Heart right ventricle (tissue), 16 donors: Measurements from ENCODE around the gene RANBP3L. TPM values are rescaled to one million over a fixed set of nuclear protein-coding genes. Genes with fewer than 3 reads are reported as not detected.

Experiments
- ATAC-seq, 8 donors: fragments of 200-7000 bp; cut with Tn5 transposase; one replicate each; pipeline ENCODE4 v1.9.1; 2020; ENCODE audit warnings: mild to moderate bottlenecking in 8 of 8, moderate library complexity in 8 of 8, moderate number of reproducible peaks in 1 of 8
- DNase-seq, 2 donors: peaks; one replicate each; pipeline ENCODE4 v3.0.0-alpha.2; 2020
- H3K27ac ChIP-seq, 10 donors: fragments of 200-600 bp; sonication (generic) in 2 of 10; one replicate each; pipeline versions ENCODE4 v1.5.0 to v1.8.0; 2020 to 2022; ENCODE audit warnings: mild to moderate bottlenecking in 3 of 10
- H3K27me3 ChIP-seq, 7 donors: fragments of 200-600 bp; one replicate each; pipeline ENCODE4 v1.8.0; 2021 to 2022; ENCODE audit warnings: mild to moderate bottlenecking in 2 of 7
- H3K36me3 ChIP-seq, 9 donors: fragments of 200-600 bp; sonication (generic) in 1 of 9; one replicate each; pipeline versions ENCODE4 v1.5.0 to v1.8.0; 2020 to 2022; ENCODE audit warnings: mild to moderate bottlenecking in 2 of 9
- H3K4me1 ChIP-seq, 9 donors: fragments of 200-600 bp; sonication (generic) in 1 of 9; one replicate each; pipeline versions ENCODE4 v1.5.0 to v1.8.0; 2020 to 2022; ENCODE audit warnings: mild to moderate bottlenecking in 4 of 9
- H3K4me3 ChIP-seq, 10 donors: fragments of 200-600 bp; sonication (generic) in 2 of 10; one replicate each; pipeline versions ENCODE4 v1.5.0 to v1.8.0; 2020 to 2022; ENCODE audit warnings: mild to moderate bottlenecking in 7 of 10, moderate library complexity in 2 of 10
- H3K9me3 ChIP-seq, 11 donors: fragments of 200-600 bp in 10 of 11; sonication (generic) in 2 of 11; one replicate each; pipeline versions ENCODE4 v1.5.0 to v1.8.0; 2013 to 2022; ENCODE audit warnings: mild to moderate bottlenecking in 2 of 11, control low read depth in 1 of 11, moderate library complexity in 1 of 11
- CTCF ChIP-seq, 9 donors: fragments of 200-600 bp; sonication (generic) in 2 of 9; IDR thresholded peaks; one replicate each; pipeline versions ENCODE4 v1.5.0 to v1.8.0; 2021 to 2022; ENCODE audit warnings: antibody characterized with exemption in 9 of 9, mild to moderate bottlenecking in 5 of 9, moderate library complexity in 1 of 9
- WGBS, 2 donors: extraction: QIAGEN DNeasy Blood & Tissue Kit; methylation state at CpG; one replicate each; pipeline ENCODE4 v1.1.7; 2013; ENCODE audit warnings: inconsistent platforms in 1 of 2; 5-methylcytosine and 5-hydroxymethylcytosine counted together
- intact Hi-C, 10 donors: fragments of 100-400 bp; cut with DNase I; formaldehyde crosslinking; loops; one replicate each; pipeline versions ENCODE4 v1.11.1 to v1.14.2; 2022
- polyA plus RNA-seq, 2 donors: library from polyadenylated mRNA; stranded (reverse); fragments of 200-250 nt; gene quantifications; one replicate each; pipeline ENCODE4 v1.2.3, GENCODE V29; 2013
- total RNA-seq, 10 donors: library from RNA; stranded (reverse); fragmentation: NEBNext Ultra II Directional in 3 of 10; extraction: Animal tissue kit (Norgen Biotek cat#: 25700) in 3 of 10; gene quantifications; one replicate each; pipeline versions ENCODE4 v1.2.1 to v1.2.4, GENCODE V29; 2021 to 2023
- donor health status: Arrhythmogenic right ventricular cardiomyopathy.
- donor health status: ischemic (EF 13 %, LVEDD 7.1; RV severe dilation, severe dysfunction).
- donor health status: healthy with polysubstance abuse.
- donor health status: DM: no; HTN: yes; CAD: no.
- donor health status: DM: no; HTN: no; CAD: no.
- donor health status: ischemic (EF 25% LVEDD 6.9; RV normal size, moderate dysfunction).
- donor health status: ischemic (EF 25% LVEDD 5.7; RV mildly dilated, moderate dysfunction).
- donor health status: healthy.
- donor health status: DM: yes; HTN: yes; CAD: no.
- donor health status: Ischemic cardiomyopathy.
- donor health status: ischemic (EF 35%, LVEDD 5.7; RV mildly dilated, moderate dysfunction).
- donor health status: nonischemic (EF 11% LVEDD 7.7; RV severe dilation, severe dysfunction).
- donor health status: DM: yes; HTN: yes; CAD: no.
- donor health status: PGD.
- donor health status: ischemic (EF 29% LVEDD 5.4; RV normal size, mild dysfunction).
- donor health status: nonischemic (EF 23%, LVEDD 6.1; RV moderate dilation, normal function).

The RANBP3L gene
- total and polyA plus RNA-seq, 12 donors: 0.09 to 0.92 (median 0.49) TPM; not detected in 1

GRCh38 chr5:36217567-36217966 lies 84.1 kb downstream of the RANBP3L start:
- Histone ChIP-seq H3K27me3 (no peaks in the 10 kb centered on the region), H3K4me3 (no peak overlapping the region), H3K27ac (no peak overlapping the region), H3K9me3 (no peaks in the 10 kb centered on the region), H3K36me3 (peaks cover 0 to 98% (median 10%) of the 10 kb centered on the region in 9 donors), H3K4me1 (no peaks in the 10 kb centered on the region)
- WGBS, 2 donors: 89 to 90% methylated on average over 1 of the region's 1 CpG
- ATAC-seq (no peak), DNase-seq (no peak)
- intact Hi-C loops: no loop called here
- TF ChIP-seq CTCF (IDR thresholded peaks at IDR 0.05): no peak

GRCh38 chr5:36215910-36216309 lies 85.8 kb downstream of the RANBP3L start:
- H3K27ac ChIP-seq: no peak overlapping the region
- intact Hi-C loops: no loop called here
- WGBS, 2 donors: 54 to 56% methylated on average over 2 of the region's 2 CpGs
- no peak overlapping the region for H3K4me3 ChIP-seq
- H3K4me1 ChIP-seq: no peaks in the 10 kb centered on the region
- no peak for ATAC-seq
- no peaks in the 10 kb centered on the region for H3K9me3 ChIP-seq
- no peaks in the 10 kb centered on the region for H3K27me3 ChIP-seq
- H3K36me3 ChIP-seq: peaks cover 0 to 98% (median 8%) of the 10 kb centered on the region in 9 donors
- TF ChIP-seq CTCF (IDR thresholded peaks at IDR 0.05): no peak
- no peak for DNase-seq

GRCh38 chr5:36214436-36214835 lies 87.3 kb downstream of the RANBP3L start:
- ATAC-seq (no peak), DNase-seq (no peak)
- H3K27me3 ChIP-seq: no peaks in the 10 kb centered on the region
- peaks cover 0 to 97% (median 5%) of the 10 kb centered on the region in 9 donors for H3K36me3 ChIP-seq
- no peak overlapping the region for H3K4me3 ChIP-seq
- no peaks in the 10 kb centered on the region for H3K9me3 ChIP-seq
- no peaks in the 10 kb centered on the region for H3K4me1 ChIP-seq
- 85 to 91% methylated on average over 3 of the region's 3 CpGs for WGBS, 2 donors
- no peak overlapping the region for H3K27ac ChIP-seq
- intact Hi-C loops: no loop called here
- peak in 4 of 9 donors; percentile 12 to 34 (median 20) for TF ChIP-seq CTCF (IDR thresholded peaks at IDR 0.05)

- no peak overlapping the region for H3K27ac ChIP-seq
- intact Hi-C loops: no loop called here
- H3K9me3 ChIP-seq: no peaks in the 10 kb centered on the region
- ATAC-seq (no peak), DNase-seq (no peak)
- WGBS, 2 donors: 93 to 95% methylated on average over 3 of the region's 3 CpGs
- no peak overlapping the region for H3K4me3 ChIP-seq
- peaks cover 0 to 93% (median 5%) of the 10 kb centered on the region in 9 donors for H3K36me3 ChIP-seq
- TF ChIP-seq CTCF (IDR thresholded peaks at IDR 0.05): no peak
- no peaks in the 10 kb centered on the region for H3K27me3 ChIP-seq
- H3K4me1 ChIP-seq: no peaks in the 10 kb centered on the region
Measured at GRCh38 chr5:36209664-36210063, 92.0 kb downstream of the RANBP3L start.
